ENCODE data around the gene CSNK1D. TPM values are rescaled to one million over a fixed set of nuclear protein-coding genes. Genes with fewer than 3 reads are reported as not detected.

The CSNK1D gene
- total RNA-seq, 1 experiment from 2014 or later, result 234 TPM

- H3K27me3 ChIP-seq (ENCODE audit: control insufficient read depth, insufficient read depth, low read length), result no peaks in the 10 kb centered on the region
- ATAC-seq (peak; percentile 67), DNase-seq (ENCODE audit: low read depth, low spot score) (no peak)
- no peaks in the 10 kb centered on the region for H3K9me3 ChIP-seq (ENCODE audit: control insufficient read depth, insufficient read depth, low read depth, low read length)
- intact Hi-C loops (cut with micrococcal nuclease; ENCODE audit: unreplicated experiment) (no loop called here), in situ Hi-C loops (cut with HindIII; ENCODE audit: low pct_unique_long_range_greater_than_20kb, low sequenced_read_pairs) (no loop called here)
- no peaks in the 10 kb centered on the region for H3K36me3 ChIP-seq (ENCODE audit: control insufficient read depth, insufficient read depth, low read length)
- TF ChIP-seq POLR2AphosphoS5 (IDR thresholded peaks at IDR 0.05; ENCODE audit: low read depth, low read length) (no peak), CTCF (IDR thresholded peaks at IDR 0.05) (no peak), TCF7L2 (IDR thresholded peaks at IDR 0.05; ENCODE audit: low read depth, low read length) (no peak), SIN3A (IDR thresholded peaks at IDR 0.05; ENCODE audit: borderline replicate concordance, insufficient read depth, low read depth, low read length) (no peak)
- TF ChIP-seq, protein P1, sequence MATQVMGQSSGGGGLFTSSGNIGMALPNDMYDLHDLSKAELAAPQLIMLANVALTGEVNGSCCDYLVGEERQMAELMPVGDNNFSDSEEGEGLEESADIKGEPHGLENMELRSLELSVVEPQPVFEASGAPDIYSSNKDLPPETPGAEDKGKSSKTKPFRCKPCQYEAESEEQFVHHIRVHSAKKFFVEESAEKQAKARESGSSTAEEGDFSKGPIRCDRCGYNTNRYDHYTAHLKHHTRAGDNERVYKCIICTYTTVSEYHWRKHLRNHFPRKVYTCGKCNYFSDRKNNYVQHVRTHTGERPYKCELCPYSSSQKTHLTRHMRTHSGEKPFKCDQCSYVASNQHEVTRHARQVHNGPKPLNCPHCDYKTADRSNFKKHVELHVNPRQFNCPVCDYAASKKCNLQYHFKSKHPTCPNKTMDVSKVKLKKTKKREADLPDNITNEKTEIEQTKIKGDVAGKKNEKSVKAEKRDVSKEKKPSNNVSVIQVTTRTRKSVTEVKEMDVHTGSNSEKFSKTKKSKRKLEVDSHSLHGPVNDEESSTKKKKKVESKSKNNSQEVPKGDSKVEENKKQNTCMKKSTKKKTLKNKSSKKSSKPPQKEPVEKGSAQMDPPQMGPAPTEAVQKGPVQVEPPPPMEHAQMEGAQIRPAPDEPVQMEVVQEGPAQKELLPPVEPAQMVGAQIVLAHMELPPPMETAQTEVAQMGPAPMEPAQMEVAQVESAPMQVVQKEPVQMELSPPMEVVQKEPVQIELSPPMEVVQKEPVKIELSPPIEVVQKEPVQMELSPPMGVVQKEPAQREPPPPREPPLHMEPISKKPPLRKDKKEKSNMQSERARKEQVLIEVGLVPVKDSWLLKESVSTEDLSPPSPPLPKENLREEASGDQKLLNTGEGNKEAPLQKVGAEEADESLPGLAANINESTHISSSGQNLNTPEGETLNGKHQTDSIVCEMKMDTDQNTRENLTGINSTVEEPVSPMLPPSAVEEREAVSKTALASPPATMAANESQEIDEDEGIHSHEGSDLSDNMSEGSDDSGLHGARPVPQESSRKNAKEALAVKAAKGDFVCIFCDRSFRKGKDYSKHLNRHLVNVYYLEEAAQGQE (IDR thresholded peaks at IDR 0.05; ENCODE audit: insufficient read depth in 1 of 2, low read depth in 2 of 2, low read length in 1 of 2), result no peak
- H3K4me1 ChIP-seq (ENCODE audit: control insufficient read depth, insufficient read depth, low read length), result peaks cover 23% of the 10 kb centered on the region
- ChIA-PET CTCF (interaction anchor here (0.6 kb wide), 1 partner anchor 11 kb away, joined by 5 read pairs; no protein-coding TSS in a partner anchor), POLR2A (interaction anchor here (0.8 kb wide), 1 partner anchor 9 kb away, joined by 4 read pairs; no protein-coding TSS in a partner anchor)
- no TSS peak for BruUV-seq (replicated peaks)
- H3K27ac ChIP-seq (ENCODE audit: low read length), result no peak overlapping the region
- H3K4me3 ChIP-seq (ENCODE audit: low read depth in 2 of 2, low read length in 2 of 2), result no peak overlapping the region
Observed at GRCh38 chr17:82283208-82283749, 9.8 kb upstream of the CSNK1D start.

DNA sequence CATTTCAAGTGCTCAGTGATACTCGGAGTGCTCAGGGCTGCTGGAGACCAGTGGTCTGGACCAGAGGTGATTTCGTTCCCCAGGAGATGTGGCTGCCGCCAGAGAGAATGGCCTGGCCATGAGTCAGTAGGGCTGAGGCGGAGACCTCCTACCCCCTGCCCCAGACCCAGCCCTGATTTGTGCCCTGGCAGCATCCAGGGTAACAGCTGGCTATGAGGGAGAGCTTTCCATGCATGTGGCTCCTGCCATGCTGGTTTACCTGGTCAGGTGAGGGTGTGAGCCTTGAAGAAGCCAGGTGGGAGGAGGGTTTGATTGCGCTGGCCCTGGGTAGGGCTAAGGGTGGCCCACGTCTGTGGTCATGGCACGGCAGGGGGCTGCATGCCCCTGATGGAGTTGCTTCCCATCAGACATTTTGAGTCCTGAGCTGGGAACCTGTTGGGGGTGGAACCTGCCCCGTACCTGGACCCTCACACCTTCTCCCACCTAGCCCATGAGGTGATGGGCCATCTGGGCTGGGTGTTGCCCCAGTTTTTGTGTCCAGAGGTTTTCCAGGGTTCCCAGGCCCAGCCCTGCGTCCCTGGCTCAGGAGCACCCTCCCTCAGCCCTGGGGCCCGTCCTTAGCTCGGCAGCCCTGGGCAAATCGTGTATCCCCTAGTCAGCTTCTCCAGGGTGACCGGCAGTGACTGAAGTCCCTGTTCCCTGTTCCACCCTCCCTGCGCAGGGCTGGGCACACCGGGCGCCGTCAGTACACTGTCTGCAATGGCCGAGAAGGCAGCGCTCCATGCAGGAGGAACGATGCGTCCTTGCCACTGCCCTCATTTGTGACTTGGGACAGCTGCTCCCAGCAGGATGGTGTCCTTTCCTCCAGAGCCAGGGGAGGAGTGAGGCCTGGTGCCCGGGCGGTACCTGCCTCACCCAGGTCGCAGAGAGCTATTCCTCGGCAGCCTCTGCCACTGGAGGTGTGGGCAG is 9.0 kb upstream of the CSNK1D start:
- in situ Hi-C loops (cut with HindIII; ENCODE audit: low pct_unique_long_range_greater_than_20kb, low sequenced_read_pairs) (no loop called here), intact Hi-C loops (cut with micrococcal nuclease; ENCODE audit: unreplicated experiment) (no loop called here)
- H3K9me3 ChIP-seq (ENCODE audit: control insufficient read depth, insufficient read depth, low read depth, low read length), result no peaks in the 10 kb centered on the region
- ATAC-seq (peak; percentile 51), DNase-seq (ENCODE audit: low read depth, low spot score) (no peak)
- peak overlapping the region; percentile 12 for H3K27ac ChIP-seq (ENCODE audit: low read length)
- TF ChIP-seq CTCF (IDR thresholded peaks at IDR 0.05), result no peak
- TF ChIP-seq, protein P1 (IDR thresholded peaks at IDR 0.05; ENCODE audit: insufficient read depth in 1 of 2, low read depth in 2 of 2, low read length in 1 of 2), result no peak
- TF ChIP-seq SIN3A (IDR thresholded peaks at IDR 0.05; ENCODE audit: borderline replicate concordance, insufficient read depth, low read depth, low read length), result no peak
- no peak for TF ChIP-seq POLR2AphosphoS5 (IDR thresholded peaks at IDR 0.05; ENCODE audit: low read depth, low read length)
- no peak for TF ChIP-seq TCF7L2 (IDR thresholded peaks at IDR 0.05; ENCODE audit: low read depth, low read length)
- no TSS peak for BruUV-seq (replicated peaks)
- ChIA-PET CTCF (no interaction called here), POLR2A (interaction anchor here (0.5 to 0.8 kb wide), 4 partner anchors 10 to 213 kb away, joined by 4 to 13 read pairs (median 6); no protein-coding TSS in a partner anchor)
- no peaks in the 10 kb centered on the region for H3K27me3 ChIP-seq (ENCODE audit: control insufficient read depth, insufficient read depth, low read length)
- peaks cover 22% of the 10 kb centered on the region for H3K4me1 ChIP-seq (ENCODE audit: control insufficient read depth, insufficient read depth, low read length)
- no peak overlapping the region for H3K4me3 ChIP-seq (ENCODE audit: low read depth in 2 of 2, low read length in 2 of 2)
- no peaks in the 10 kb centered on the region for H3K36me3 ChIP-seq (ENCODE audit: control insufficient read depth, insufficient read depth, low read length)

All from Panc1 (cell line).